Peyer's patch (tissue), 4 donors: Measurements from ENCODE around the gene FAIM2. TPM values are rescaled to one million over a fixed set of nuclear protein-coding genes. Genes with fewer than 3 reads are reported as not detected.

Source experiments
- DNase-seq, 3 donors: peaks; one replicate each; pipeline ENCODE4 v3.0.0-alpha.2; 2017 to 2019
- H3K27ac ChIP-seq, 4 donors: fragments of 200-600 bp; sonication (generic); one replicate each; pipeline ENCODE4 v1.5.1; 2016 to 2019
- H3K27me3 ChIP-seq, 2 donors: fragments of 200-600 bp; sonication (generic); one replicate each; pipeline ENCODE4 v1.5.1; 2019
- H3K36me3 ChIP-seq, 3 donors: fragments of 200-600 bp; sonication (generic); one replicate each; pipeline ENCODE4 v1.5.1; 2016 to 2019
- H3K4me1 ChIP-seq, 4 donors: fragments of 200-600 bp; sonication (generic); one replicate each; pipeline ENCODE4 v1.5.1; 2016 to 2019
- H3K4me3 ChIP-seq, 4 donors: fragments of 200-600 bp; sonication (generic); 1 replicate in 3 of 4; 2 replicates in 1 of 4; pipeline ENCODE4 v1.5.1; 2016 to 2019; ENCODE audit warnings: mild to moderate bottlenecking in 1 of 4
- H3K9me3 ChIP-seq, 4 donors: fragments of 200-600 bp; sonication (generic); one replicate each; pipeline ENCODE4 v1.5.1; 2016 to 2019; ENCODE audit warnings: mild to moderate bottlenecking in 1 of 4
- POLR2A ChIP-seq, 2 donors: fragments of 450-650 bp; IDR thresholded peaks; one replicate each; pipeline ENCODE4 v1.5.1; 2017; ENCODE audit warnings: antibody characterized with exemption in 2 of 2, mild to moderate bottlenecking in 2 of 2, moderate library complexity in 2 of 2
- total RNA-seq, 4 donors: library from RNA; depleted of rRNA; stranded (reverse); fragments of >200 nt; gene quantifications; one replicate each; pipeline ENCODE4 v1.1.0, GENCODE V29; 2016
- TF ChIP-seq, protein P1 (sequence below), 6 experiments: fragments of 450-650 bp in 4 of 6; fragments of 200-600 bp in 2 of 6; sonication (generic) in 1 of 6; IDR thresholded peaks; one replicate each; pipeline ENCODE4 v1.5.1; 2017 to 2019; ENCODE audit warnings: antibody characterized with exemption in 6 of 6, mild to moderate bottlenecking in 3 of 6, moderate library complexity in 1 of 6

The FAIM2 gene
- total RNA-seq, 4 donors from 2014 or later = 0.83 to 4.7 (median 2.9) TPM

DNA sequence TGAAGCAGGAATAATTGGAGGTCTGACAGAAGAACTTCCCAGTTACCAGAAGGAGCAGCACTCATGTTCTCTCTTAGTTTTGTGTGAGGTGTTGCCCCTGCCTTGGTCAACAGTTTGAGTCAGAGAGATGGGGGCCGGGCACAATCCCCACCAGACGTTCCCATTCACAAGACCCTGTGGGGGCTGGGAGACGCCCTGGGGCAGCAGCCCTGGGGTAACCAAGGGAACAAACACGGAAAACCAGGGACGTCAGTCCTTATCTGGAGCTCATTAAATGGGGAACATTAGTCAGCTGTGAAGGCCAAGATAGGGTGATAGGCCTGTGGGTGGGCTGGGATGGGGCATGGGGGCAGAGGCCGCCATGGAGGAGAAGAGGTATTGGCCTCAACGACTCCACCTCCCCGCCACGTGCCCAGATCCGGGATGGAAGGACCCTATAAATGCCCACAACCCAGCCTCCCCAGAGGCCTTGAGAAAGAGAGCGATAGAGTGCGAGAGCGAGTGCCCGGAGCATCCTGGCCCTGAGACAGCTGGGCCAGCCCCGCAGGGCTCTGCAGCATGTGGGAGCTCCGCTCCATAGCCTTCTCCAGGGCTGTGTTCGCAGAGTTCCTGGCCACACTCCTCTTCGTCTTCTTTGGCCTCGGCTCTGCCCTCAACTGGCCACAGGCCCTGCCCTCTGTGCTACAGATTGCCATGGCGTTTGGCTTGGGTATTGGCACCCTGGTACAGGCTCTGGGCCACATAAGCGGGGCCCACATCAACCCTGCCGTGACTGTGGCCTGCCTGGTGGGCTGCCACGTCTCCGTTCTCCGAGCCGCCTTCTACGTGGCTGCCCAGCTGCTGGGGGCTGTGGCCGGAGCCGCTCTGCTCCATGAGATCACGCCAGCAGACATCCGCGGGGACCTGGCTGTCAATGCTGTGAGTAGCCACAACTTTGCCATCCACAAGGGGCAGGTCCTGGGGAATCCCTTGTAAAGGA lies 46.9 kb upstream of the FAIM2 start, which contains the start of gene AQP2:
Gene AQP2, plus strand, starts transcription at position 465 of the 979 bp plus-strand sequence. Its CDS starts 94 bp downstream, at position 559.
- Histone ChIP-seq H3K4me1 (no peaks in the 10 kb centered on the region), H3K27me3 (no peaks in the 10 kb centered on the region), H3K36me3 (no peaks in the 10 kb centered on the region), H3K9me3 (no peaks in the 10 kb centered on the region), H3K4me3 (no peak within 1 kb of the TSS), H3K27ac (no peak within 1 kb of the TSS)
- TF ChIP-seq, protein P1, sequence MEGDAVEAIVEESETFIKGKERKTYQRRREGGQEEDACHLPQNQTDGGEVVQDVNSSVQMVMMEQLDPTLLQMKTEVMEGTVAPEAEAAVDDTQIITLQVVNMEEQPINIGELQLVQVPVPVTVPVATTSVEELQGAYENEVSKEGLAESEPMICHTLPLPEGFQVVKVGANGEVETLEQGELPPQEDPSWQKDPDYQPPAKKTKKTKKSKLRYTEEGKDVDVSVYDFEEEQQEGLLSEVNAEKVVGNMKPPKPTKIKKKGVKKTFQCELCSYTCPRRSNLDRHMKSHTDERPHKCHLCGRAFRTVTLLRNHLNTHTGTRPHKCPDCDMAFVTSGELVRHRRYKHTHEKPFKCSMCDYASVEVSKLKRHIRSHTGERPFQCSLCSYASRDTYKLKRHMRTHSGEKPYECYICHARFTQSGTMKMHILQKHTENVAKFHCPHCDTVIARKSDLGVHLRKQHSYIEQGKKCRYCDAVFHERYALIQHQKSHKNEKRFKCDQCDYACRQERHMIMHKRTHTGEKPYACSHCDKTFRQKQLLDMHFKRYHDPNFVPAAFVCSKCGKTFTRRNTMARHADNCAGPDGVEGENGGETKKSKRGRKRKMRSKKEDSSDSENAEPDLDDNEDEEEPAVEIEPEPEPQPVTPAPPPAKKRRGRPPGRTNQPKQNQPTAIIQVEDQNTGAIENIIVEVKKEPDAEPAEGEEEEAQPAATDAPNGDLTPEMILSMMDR (IDR thresholded peaks at IDR 0.05) = no peak
- no peak for TF ChIP-seq POLR2A (IDR thresholded peaks at IDR 0.05)
- DNase-seq = peak in 1 of 3 donors; percentile 38

DNA sequence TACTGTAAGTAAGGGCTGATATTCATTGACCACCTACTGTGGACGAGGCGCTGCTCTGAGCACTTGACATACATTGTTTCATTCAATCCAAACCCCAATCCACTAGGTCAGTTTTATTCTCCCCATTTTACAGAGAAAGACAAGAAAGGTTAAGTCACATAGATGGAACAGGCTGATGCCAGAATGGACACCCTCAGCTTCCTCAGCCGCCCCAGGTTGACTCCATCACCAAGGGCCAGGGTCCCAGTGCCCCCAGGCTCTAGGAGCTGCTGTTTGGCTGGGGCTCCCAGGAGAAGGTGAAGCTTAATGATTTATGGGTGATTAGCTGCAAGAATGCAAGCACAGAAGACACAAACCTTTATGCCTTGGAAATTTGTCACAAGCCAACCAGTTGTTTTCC lies 46.2 kb upstream of the FAIM2 start:
- TF ChIP-seq POLR2A (IDR thresholded peaks at IDR 0.05) = no peak
- TF ChIP-seq, protein P1 (IDR thresholded peaks at IDR 0.05) = no peak
- Histone ChIP-seq H3K27ac (no peak overlapping the region), H3K9me3 (no peaks in the 10 kb centered on the region), H3K27me3 (no peaks in the 10 kb centered on the region), H3K4me1 (no peaks in the 10 kb centered on the region), H3K36me3 (no peaks in the 10 kb centered on the region), H3K4me3 (no peak overlapping the region)
- peak in 1 of 3 donors; percentile 35 for DNase-seq

GRCh38 chr12:49948866-49949845 lies 45.5 kb upstream of the FAIM2 start:
- Histone ChIP-seq H3K36me3 (no peaks in the 10 kb centered on the region), H3K9me3 (no peaks in the 10 kb centered on the region), H3K27ac (no peak overlapping the region), H3K27me3 (no peaks in the 10 kb centered on the region), H3K4me1 (no peaks in the 10 kb centered on the region), H3K4me3 (no peak overlapping the region)
- no peak for TF ChIP-seq POLR2A (IDR thresholded peaks at IDR 0.05)
- TF ChIP-seq, protein P1 (IDR thresholded peaks at IDR 0.05) = no peak
- peak in 1 of 3 donors; percentile 23 for DNase-seq

DNA sequence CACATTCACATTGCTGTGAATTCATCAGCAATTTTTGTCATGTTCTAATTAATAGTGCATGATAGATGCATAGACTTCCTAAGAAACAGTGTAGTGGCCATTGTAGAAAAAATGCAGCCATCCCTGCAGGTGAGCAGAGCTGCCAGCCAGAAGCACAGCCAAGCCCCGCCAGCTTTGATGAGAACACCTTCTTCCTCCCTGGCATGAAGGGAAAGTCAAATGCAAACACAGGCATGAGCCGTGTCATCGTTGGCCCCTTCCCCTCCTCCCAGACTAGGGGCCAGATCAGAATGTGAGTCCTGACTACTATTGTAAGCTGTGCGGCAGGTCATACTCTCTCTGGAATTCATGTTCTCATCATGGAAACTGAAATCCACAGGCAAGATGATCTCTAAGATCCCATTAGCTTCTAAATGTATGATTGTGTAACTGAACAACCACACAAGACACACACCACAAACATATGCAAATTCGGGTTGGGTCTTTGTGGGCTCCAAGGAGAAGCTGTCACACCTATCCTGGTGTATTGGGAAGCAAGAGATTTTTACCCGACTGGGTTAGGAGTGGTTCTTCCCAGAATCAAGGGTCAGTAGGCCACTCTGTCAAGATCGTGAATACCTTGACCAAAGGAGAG lies 44.0 kb upstream of the FAIM2 start:
- peak in 1 of 3 donors; percentile 22 for DNase-seq
- Histone ChIP-seq H3K4me1 (no peaks in the 10 kb centered on the region), H3K27ac (no peak overlapping the region), H3K4me3 (no peak overlapping the region), H3K36me3 (no peaks in the 10 kb centered on the region), H3K27me3 (no peaks in the 10 kb centered on the region), H3K9me3 (no peaks in the 10 kb centered on the region)
- TF ChIP-seq, protein P1 (IDR thresholded peaks at IDR 0.05) = no peak
- no peak for TF ChIP-seq POLR2A (IDR thresholded peaks at IDR 0.05)

DNA sequence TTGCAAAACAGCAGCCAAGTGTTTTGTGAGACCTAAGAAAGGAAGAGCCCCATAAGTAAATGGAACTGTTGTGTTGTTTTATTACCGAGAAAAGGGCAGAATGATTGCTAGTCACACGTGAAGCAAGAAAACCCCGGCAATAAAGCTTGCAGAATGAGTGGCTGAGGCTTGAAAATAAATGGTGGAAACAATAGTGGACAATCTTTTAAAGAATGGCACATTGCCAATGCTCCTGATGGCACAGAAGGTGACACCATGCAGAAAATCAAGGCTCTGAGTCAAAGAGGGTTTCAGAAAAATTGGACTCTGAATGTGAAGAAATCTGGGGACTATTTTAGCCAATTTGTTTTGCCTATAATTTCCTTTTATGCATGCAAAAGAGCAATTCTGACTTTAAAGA lies 42.8 kb upstream of the FAIM2 start:
- H3K4me3 ChIP-seq = no peak overlapping the region
- H3K4me1 ChIP-seq = no peaks in the 10 kb centered on the region
- no peaks in the 10 kb centered on the region for H3K27me3 ChIP-seq
- H3K36me3 ChIP-seq = no peaks in the 10 kb centered on the region
- no peak for DNase-seq
- no peak for TF ChIP-seq POLR2A (IDR thresholded peaks at IDR 0.05)
- TF ChIP-seq, protein P1 (IDR thresholded peaks at IDR 0.05) = no peak
- no peak overlapping the region for H3K27ac ChIP-seq
- H3K9me3 ChIP-seq = no peaks in the 10 kb centered on the region
